GM12801 (cell line): ENCODE data around the gene FLG2.

Source experiments
- CTCF ChIP-seq: IDR thresholded peaks from one replicate; pipeline ENCODE4 v1.5.1; 2011; ENCODE audit warnings: control low read depth; ENCODE audit not compliant: insufficient read length; ENCODE audit errors: extremely low read depth

FLG2 gene

DNA sequence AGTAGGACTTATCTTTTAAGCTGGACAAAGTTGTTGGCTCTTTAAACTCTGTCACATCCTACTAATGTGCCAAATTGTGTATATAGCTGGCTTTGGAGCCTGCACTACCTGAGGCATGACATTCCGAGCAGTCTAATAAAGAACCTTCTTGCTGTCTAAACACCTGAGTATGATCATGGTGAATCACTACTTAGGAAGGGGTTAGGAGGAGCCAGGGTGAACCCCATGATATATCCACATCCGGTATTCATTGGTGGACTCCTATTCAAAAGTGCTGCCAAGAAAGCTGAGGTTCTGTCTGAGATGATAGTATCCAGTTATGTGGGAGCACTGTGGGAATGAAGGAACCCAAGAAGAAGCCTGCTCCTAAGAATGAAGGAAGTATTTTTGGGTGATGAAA, 27.1 kb upstream of the FLG2 start:
- no peak for TF ChIP-seq CTCF

DNA sequence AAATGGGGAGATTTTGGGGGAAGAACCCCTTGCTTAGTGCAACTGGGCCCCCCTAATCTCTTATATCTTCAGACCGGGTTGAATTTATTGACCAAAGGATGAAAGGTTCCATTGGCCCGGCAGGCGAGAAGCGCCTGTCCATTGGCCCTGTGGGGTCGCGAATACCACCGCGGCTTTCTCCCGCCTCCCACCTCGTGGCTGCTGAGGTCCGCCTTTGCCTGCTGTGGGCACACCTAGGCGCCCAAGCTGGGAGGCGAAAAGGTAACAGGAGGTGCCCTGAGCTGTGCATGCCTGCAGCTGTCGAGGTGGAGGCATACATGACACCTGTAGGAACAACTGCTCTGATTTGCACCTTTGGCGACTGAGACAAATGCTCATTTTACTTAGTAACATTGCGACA, 21.1 kb upstream of the FLG2 start:
- TF ChIP-seq CTCF, result no peak

- TF ChIP-seq CTCF, result no peak
These were observed 14.6 kb upstream of the FLG2 start for GRCh38 chr1:152374451-152374850.

GRCh38 chr1:152372672-152373071, 12.9 kb upstream of the FLG2 start:
- TF ChIP-seq CTCF, result no peak

DNA sequence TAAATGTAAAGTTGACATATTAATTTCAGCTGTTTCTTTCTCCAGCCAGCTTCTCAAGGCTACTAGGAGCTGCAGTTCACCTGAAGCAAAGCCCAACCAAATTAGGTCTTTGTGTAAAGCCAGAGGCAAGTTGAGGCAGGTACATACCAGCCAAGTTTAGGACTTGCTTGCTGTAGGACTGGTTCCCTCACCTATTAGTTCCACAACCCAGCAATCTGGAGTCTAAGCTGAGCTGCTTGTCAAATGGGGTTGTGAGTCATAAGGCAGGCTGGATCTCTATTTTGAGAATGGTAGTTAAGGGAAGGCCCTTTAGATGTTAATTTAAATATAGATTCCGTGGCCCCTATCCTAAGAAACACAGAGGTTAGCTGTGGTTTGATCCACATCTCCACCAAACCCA, 7.6 kb upstream of the FLG2 start:
- no peak for TF ChIP-seq CTCF

GRCh38 chr1:152356736-152357135, 3.1 kb downstream of the FLG2 start:
- no peak for TF ChIP-seq CTCF

GRCh38 chr1:152349611-152350010, 10.2 kb downstream of the FLG2 start:
- no peak for TF ChIP-seq CTCF

DNA sequence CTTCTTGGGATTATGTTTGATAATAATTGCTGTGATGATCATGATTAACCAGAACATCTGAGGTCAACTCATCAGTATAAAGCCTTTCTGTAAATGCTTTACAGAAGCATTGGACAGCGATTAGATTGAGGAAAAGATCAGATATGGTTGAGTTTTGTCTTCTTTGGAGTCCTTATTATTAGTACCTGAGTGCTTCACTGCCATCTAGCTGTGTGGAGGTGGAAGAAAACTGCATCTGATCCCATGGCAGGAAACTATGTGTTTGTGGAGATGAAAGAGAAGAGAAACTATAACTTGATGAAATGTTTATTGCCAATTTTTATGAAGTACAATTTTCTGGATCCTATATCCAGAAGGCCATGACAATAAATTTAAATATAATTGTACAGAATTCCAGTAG, 11.4 kb downstream of the FLG2 start:
- TF ChIP-seq CTCF, result no peak
